H9 (cell line): ENCODE measurements around the gene ITSN2. TPM values are rescaled to one million over a fixed set of nuclear protein-coding genes. Genes with fewer than 3 reads are reported as not detected.

ENCODE experiments used
- DNase-seq: peaks from one replicate; pipeline ENCODE4 v3.0.0-alpha.2; 2017
- H2AFZ ChIP-seq: one replicate; pipeline ENCODE4 v1.6.1; 2013; ENCODE audit warnings: mild to moderate bottlenecking, low read length, control low read depth, moderate library complexity
- H2AK5ac ChIP-seq: 2 replicates; pipeline ENCODE4 v1.6.1; 2013; ENCODE audit warnings: low read length, control low read depth, mixed read lengths; ENCODE audit not compliant: insufficient read length
- H2BK120ac ChIP-seq: one replicate; pipeline ENCODE4 v1.6.1; 2013; ENCODE audit warnings: low read depth, mild to moderate bottlenecking, low read length, control low read depth, inconsistent platforms; ENCODE audit not compliant: poor library complexity, severe bottlenecking
- H2BK12ac ChIP-seq: 2 replicates; pipeline ENCODE4 v1.6.1; 2013; ENCODE audit warnings: low read length, control low read depth, mixed read lengths, low read depth; ENCODE audit not compliant: insufficient read length
- H2BK15ac ChIP-seq: 2 replicates; pipeline ENCODE4 v1.6.1; 2013; ENCODE audit warnings: low read depth, low read length, control low read depth
- H2BK20ac ChIP-seq: one replicate; pipeline ENCODE4 v1.6.1; 2013; ENCODE audit warnings: low read depth, mild to moderate bottlenecking, low read length, control low read depth, inconsistent platforms; ENCODE audit not compliant: poor library complexity, severe bottlenecking
- H2BK5ac ChIP-seq: 2 replicates; pipeline ENCODE4 v1.6.1; 2013; ENCODE audit warnings: low read length, control low read depth, mixed read lengths; ENCODE audit not compliant: insufficient read length
- H3K14ac ChIP-seq: 2 replicates; pipeline ENCODE4 v1.6.1; 2013; ENCODE audit warnings: low read length, control low read depth; ENCODE audit not compliant: insufficient read depth
- H3K18ac ChIP-seq: 2 replicates; pipeline ENCODE4 v1.6.1; 2013; ENCODE audit warnings: low read depth, mild to moderate bottlenecking, mixed read lengths, low read length, control low read depth; ENCODE audit not compliant: insufficient read length
- H3K23ac ChIP-seq: 2 replicates; pipeline ENCODE4 v1.6.1; 2013; ENCODE audit warnings: low read length, control low read depth, mixed read lengths, low read depth; ENCODE audit not compliant: insufficient read length
- H3K23me2 ChIP-seq: 2 replicates; pipeline ENCODE4 v1.6.1; 2013; ENCODE audit warnings: low read depth, mild to moderate bottlenecking, mixed read lengths, low read length, control low read depth; ENCODE audit not compliant: insufficient read length, poor library complexity, severe bottlenecking
- H3K27ac ChIP-seq: 2 replicates; pipeline ENCODE4 v1.5.1; 2013; ENCODE audit warnings: low read length, control low read depth, mixed read lengths, low read depth; ENCODE audit not compliant: insufficient read length
- H3K27me3 ChIP-seq: 2 replicates; pipeline ENCODE4 v1.6.1; 2013; ENCODE audit warnings: low read length, control low read depth, inconsistent platforms; ENCODE audit not compliant: insufficient read depth
- H3K4ac ChIP-seq: 2 replicates; pipeline ENCODE4 v1.6.1; 2013; ENCODE audit warnings: low read depth, mild to moderate bottlenecking, control low read depth, inconsistent platforms, low read length, moderate library complexity
- H3K4me1 ChIP-seq: 2 replicates; pipeline ENCODE4 v1.6.1; 2013; ENCODE audit warnings: low read length, control low read depth, inconsistent platforms; ENCODE audit not compliant: insufficient read depth
- H3K4me2 ChIP-seq: 2 replicates; pipeline ENCODE4 v1.6.1; 2013; ENCODE audit warnings: low read length, control low read depth, mixed read lengths; ENCODE audit not compliant: insufficient read length, insufficient read depth
- H3K56ac ChIP-seq: 2 replicates; pipeline ENCODE4 v1.6.1; 2013; ENCODE audit warnings: low read depth, mild to moderate bottlenecking, mixed read lengths, low read length, control low read depth; ENCODE audit not compliant: insufficient read length
- H3K79me1 ChIP-seq: 2 replicates; pipeline ENCODE4 v1.6.1; 2013; ENCODE audit warnings: low read depth, mild to moderate bottlenecking, moderate library complexity, low read length, control low read depth, inconsistent platforms; ENCODE audit not compliant: insufficient read depth, poor library complexity, severe bottlenecking
- H3K79me2 ChIP-seq: 2 replicates; pipeline ENCODE4 v1.6.1; 2013; ENCODE audit warnings: low read length, control low read depth, inconsistent platforms; ENCODE audit not compliant: insufficient read depth
- H3K9ac ChIP-seq: 2 replicates; pipeline ENCODE4 v1.6.1; 2013; ENCODE audit warnings: low read length, control low read depth, mixed read lengths; ENCODE audit not compliant: insufficient read length; ENCODE audit errors: extremely low read depth
- H3K9me3 ChIP-seq: one replicate; pipeline ENCODE4 v1.6.1; 2013; ENCODE audit warnings: low read depth, low read length, inconsistent platforms; ENCODE audit not compliant: control insufficient read depth
- H3T11ph ChIP-seq: one replicate; pipeline ENCODE4 v1.6.1; 2013; ENCODE audit warnings: mild to moderate bottlenecking, low read length, control low read depth, inconsistent platforms
- H4K20me1 ChIP-seq: one replicate; pipeline ENCODE4 v1.6.1; 2013; ENCODE audit not compliant: control insufficient read depth, insufficient read length, insufficient read depth
- H4K5ac ChIP-seq: 2 replicates; pipeline ENCODE4 v1.6.1; 2013; ENCODE audit warnings: low read depth, mild to moderate bottlenecking, mixed read lengths, low read length, control low read depth; ENCODE audit not compliant: insufficient read length
- H4K8ac ChIP-seq: replicated peaks from 2 replicates; pipeline ENCODE4 v1.6.1; 2013; ENCODE audit warnings: low read length, control low read depth, mixed read lengths, low read depth; ENCODE audit not compliant: insufficient read length
- H4K91ac ChIP-seq: 2 replicates; pipeline ENCODE4 v1.6.1; 2013; ENCODE audit warnings: low read depth, mild to moderate bottlenecking, moderate library complexity, mixed read lengths, low read length, control low read depth; ENCODE audit not compliant: insufficient read length
- H3K27ac Mint-ChIP-seq, 3 experiments: 2 replicates in 2 of 3; 3 replicates in 1 of 3; pipeline ENCODE4 v1.8.0; 2020 to 2021; ENCODE audit warnings: mixed read lengths in 3 of 3, mild to moderate bottlenecking in 1 of 3, moderate library complexity in 1 of 3
- H3K27me3 Mint-ChIP-seq: 2 replicates; pipeline ENCODE4 v1.8.0; 2021; ENCODE audit warnings: low read depth, mild to moderate bottlenecking, moderate library complexity, mixed read lengths
- H3K36me3 Mint-ChIP-seq, 3 experiments: 2 replicates in 2 of 3; 3 replicates in 1 of 3; pipeline ENCODE4 v1.8.0; 2020 to 2021; ENCODE audit warnings: low read depth in 3 of 3, mixed read lengths in 3 of 3; ENCODE audit not compliant: insufficient read depth in 1 of 3
- H3K4me1 Mint-ChIP-seq, 2 experiments: 2 replicates each; pipeline ENCODE4 v1.8.0; 2020; ENCODE audit warnings: mixed read lengths in 2 of 2
- H3K4me3 Mint-ChIP-seq, 2 experiments: 2 replicates in 1 of 2; 3 replicates in 1 of 2; pipeline ENCODE4 v1.8.0; 2020 to 2021; ENCODE audit warnings: mild to moderate bottlenecking in 2 of 2, mixed read lengths in 2 of 2, moderate library complexity in 1 of 2
- H3K9me3 Mint-ChIP-seq, 2 experiments: 2 replicates in 1 of 2; 3 replicates in 1 of 2; pipeline ENCODE4 v1.8.0; 2020; ENCODE audit warnings: mild to moderate bottlenecking in 2 of 2, mixed read lengths in 2 of 2, moderate library complexity in 1 of 2
- WGBS: extraction: QIAGEN DNeasy Blood & Tissue Kit; methylation state at CpG from one replicate; pipeline ENCODE4 v1.1.7; 2013; ENCODE audit warnings: missing lambda C conversion rate, low lambda C conversion rate, mixed read lengths; ENCODE audit not compliant: insufficient read length; ENCODE audit errors: extremely low coverage; 5-methylcytosine and 5-hydroxymethylcytosine counted together
- total RNA-seq: library from RNA; stranded (reverse); gene quantifications from 2 replicates; pipeline ENCODE4 v1.2.1, GENCODE V29; 2021
- TF ChIP-seq, protein P1 (sequence below): fragments of 200-600 bp; sonication (generic); conservative IDR thresholded peaks from 3 replicates; pipeline ENCODE4 v1.8.0; 2021; ENCODE audit warnings: antibody characterized with exemption, mild to moderate bottlenecking

ITSN2 gene
- total RNA-seq, 1 experiment from 2014 or later = 17.0 TPM

DNA sequence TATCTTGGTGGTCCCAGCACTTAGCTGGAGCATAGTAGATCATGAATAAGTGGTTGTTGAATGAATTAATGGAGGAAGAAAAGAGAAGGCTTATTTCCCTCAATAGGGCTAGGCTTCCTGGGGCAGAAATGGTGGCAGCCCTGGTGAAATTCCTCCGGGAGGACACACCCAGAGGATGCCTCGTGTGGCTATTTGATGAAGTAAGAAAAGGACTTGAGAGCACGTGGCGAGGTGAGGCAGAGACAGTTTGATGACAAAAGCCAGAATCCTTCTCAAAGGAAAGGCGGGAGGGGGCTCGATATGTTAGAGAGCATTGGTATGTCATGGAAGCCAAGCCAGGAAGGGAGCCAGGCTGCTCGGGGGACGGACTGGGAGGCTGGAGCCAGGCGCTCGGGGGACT is 170.8 kb downstream of the ITSN2 start:
- Histone ChIP-seq H2BK12ac (no peak overlapping the region), H2BK120ac (no peak overlapping the region), H3K9me3 (no peaks in the 10 kb centered on the region), H3K79me2 (no peaks in the 10 kb centered on the region), H3K56ac (no peak overlapping the region), H2BK20ac (no peak overlapping the region), H3K23ac (no peak overlapping the region), H3K4ac (no peak overlapping the region), H4K20me1 (no peaks in the 10 kb centered on the region), H3K27ac (no peak overlapping the region), H3K14ac (no peak overlapping the region), H3T11ph (no peak overlapping the region), H3K18ac (no peak overlapping the region), H2AFZ (no peak overlapping the region), H3K79me1 (no peaks in the 10 kb centered on the region), H4K5ac (no peak overlapping the region), H4K91ac (no peak overlapping the region), H3K27me3 (no peaks in the 10 kb centered on the region), H3K4me2 (no peak overlapping the region), H2AK5ac (no peak overlapping the region), H4K8ac (no peak overlapping the region), H2BK15ac (no peak overlapping the region), H3K23me2 (no peaks in the 10 kb centered on the region), H3K4me1 (no peaks in the 10 kb centered on the region), H3K9ac (no peak overlapping the region), H2BK5ac (no peak overlapping the region)
- Mint-ChIP-seq H3K27ac (no peak overlapping the region), H3K4me1 (peaks cover 0 to 2% of the 10 kb centered on the region in 2 experiments; a peak in 2 of 4 replicates), H3K27me3 (peaks cover 15% of the 10 kb centered on the region), H3K9me3 (peaks cover 0 to 3% of the 10 kb centered on the region in 2 experiments; a peak in 2 of 5 replicates), H3K36me3 (no peaks in the 10 kb centered on the region), H3K4me3 (no peak overlapping the region)
- no CpG with 5 or more reads among the region's 10 CpGs for WGBS
- DNase-seq = no peak
- TF ChIP-seq, protein P1, sequence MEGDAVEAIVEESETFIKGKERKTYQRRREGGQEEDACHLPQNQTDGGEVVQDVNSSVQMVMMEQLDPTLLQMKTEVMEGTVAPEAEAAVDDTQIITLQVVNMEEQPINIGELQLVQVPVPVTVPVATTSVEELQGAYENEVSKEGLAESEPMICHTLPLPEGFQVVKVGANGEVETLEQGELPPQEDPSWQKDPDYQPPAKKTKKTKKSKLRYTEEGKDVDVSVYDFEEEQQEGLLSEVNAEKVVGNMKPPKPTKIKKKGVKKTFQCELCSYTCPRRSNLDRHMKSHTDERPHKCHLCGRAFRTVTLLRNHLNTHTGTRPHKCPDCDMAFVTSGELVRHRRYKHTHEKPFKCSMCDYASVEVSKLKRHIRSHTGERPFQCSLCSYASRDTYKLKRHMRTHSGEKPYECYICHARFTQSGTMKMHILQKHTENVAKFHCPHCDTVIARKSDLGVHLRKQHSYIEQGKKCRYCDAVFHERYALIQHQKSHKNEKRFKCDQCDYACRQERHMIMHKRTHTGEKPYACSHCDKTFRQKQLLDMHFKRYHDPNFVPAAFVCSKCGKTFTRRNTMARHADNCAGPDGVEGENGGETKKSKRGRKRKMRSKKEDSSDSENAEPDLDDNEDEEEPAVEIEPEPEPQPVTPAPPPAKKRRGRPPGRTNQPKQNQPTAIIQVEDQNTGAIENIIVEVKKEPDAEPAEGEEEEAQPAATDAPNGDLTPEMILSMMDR = no peak
